GM18873 (cell line): ENCODE data around the gene THAP9.
"Not testable (repeated sequence)": the region's sequence is repeated elsewhere in the genome, so short reads cannot be mapped to it uniquely, and the experiment has no call there.

Experiments
- ATAC-seq: cut with Tn5 transposase; IDR thresholded peaks from one replicate; pipeline ENCODE4 v1.9.1; 2021; ENCODE audit warnings: mild to moderate bottlenecking, moderate library complexity, moderate number of reproducible peaks; ENCODE audit not compliant: unreplicated experiment, low FRiP score

Gene THAP9

DNA sequence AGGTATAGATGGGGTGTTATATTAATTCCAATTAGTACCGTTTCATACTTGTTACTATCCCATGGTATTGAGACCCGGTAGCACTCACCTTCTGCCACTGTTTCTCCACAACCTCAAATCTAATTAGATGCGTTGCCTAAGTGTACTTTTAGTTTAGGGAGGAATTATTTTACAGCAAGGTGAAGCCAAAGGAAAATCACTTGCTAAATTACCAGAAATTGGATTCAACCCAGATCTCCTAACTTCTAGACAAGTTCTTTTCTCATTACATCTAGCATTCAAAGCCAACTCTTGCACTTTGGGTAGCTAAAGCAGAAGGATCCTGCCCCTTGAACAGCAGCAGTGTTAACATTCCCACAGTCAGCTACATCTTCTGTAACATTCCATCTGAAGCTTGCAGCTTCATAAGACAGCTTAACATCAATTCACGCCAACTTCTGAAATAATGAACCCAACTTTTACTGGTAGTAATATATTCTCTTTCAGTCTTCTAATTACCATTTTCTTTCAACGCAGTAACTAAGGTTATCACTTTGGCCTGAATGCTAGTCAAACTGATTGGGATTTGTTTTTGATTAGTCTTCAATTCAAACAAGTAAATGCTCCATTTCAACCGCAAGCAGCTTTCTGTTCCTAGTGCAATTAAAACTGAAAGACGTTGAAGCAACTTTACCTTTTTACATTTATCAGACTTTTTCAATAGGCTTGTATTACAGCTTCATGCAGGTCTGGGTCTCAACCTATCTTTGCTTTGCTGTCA is 8.6 kb upstream of the THAP9 start:
- peak; percentile 4 for ATAC-seq

DNA sequence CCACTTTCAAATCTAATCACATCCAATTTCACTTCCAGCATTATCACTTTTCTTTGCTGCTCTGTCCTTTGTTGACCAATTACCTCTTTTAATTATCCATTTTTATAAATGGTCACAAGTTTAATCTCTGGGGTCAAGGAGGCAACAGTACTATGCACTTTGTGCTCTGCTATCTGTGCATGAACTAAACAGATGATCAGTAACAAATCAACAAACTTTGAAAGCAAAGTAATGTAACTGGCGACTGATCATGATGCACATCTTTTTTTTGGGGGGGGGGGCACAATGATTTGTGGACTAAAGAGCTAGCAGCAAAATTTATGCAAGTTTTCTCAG is 8.1 kb upstream of the THAP9 start:
- ATAC-seq, result no peak

DNA sequence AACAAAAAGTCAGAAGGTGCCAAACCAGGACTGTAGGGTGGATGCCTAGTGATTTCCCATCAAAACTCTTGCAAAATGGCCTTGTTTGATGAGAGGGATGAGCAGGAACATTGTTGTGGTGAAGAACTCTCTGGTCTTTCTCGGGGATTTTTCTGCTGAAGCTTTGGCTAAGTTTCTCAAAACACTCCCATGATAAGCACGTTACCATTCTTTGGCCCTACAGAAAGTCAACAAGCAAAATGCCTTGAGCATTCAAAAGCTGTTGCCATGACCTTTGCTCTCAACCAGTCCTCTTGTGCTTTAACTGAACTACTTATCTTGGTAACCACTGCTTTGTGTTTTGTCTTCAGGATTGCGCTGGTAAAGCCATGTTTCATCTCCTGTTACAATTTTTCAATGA is 6.6 kb upstream of the THAP9 start:
- no peak for ATAC-seq

DNA sequence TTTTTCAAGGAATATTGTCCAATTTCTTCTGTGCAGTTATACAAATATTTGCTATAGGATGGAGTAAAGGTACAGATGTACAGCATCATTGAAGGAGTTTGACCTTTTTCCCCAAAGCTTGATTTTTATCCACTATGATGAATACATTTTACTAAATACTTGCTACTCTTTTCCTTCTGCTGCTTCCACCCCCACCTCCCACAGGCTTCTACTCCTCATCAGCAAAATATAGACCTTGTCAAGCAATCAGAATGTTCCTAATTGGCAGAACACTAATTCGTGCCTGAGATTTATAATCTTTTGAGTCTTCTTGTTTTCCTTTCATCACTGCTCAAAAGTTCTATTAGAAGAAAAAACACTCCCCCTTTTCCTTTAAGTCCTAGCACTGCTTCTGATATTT is 3.8 kb upstream of the THAP9 start:
- no peak for ATAC-seq

DNA sequence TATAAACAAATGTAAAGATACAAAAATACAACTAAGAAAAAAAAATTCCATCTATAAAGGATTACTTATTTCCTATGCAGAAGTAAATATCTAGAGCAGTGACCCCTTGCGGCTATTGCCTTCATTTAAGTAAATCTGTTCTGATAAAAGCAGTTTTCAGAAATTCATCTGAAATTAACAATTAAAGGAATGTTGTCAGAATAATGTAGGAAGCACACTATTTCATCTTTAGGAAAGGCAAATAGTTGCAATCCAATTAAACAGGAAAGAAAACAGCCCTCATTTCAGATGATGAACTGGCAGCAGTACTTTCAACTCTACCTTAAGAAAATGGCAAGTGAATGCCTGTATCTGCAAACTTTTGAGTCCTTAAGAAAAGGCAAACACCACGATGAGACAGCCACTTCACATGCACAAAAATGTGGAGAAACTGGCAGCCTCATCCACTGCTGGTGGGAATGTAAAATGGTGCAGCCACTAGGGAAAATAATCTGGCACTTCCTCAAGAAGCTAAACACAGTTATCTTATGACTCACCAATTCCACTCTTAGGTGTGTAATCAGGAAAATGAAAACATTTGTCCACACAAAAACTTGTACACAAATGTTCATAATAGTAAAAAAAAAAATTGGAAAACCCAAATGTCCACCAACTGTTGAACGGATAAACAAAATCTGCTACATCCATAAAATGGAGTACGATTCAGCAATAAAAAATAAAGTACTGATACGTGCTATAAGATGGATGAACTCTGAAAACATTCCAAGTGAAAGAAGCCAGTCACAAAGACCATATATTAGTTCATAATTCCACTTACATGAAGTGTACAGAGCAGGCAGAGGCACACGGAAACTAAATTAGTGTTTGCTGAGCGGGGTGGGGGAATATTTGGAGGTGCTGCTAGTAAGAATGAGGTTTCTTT is 2.0 kb upstream of the THAP9 start:
- ATAC-seq, result no peak

DNA sequence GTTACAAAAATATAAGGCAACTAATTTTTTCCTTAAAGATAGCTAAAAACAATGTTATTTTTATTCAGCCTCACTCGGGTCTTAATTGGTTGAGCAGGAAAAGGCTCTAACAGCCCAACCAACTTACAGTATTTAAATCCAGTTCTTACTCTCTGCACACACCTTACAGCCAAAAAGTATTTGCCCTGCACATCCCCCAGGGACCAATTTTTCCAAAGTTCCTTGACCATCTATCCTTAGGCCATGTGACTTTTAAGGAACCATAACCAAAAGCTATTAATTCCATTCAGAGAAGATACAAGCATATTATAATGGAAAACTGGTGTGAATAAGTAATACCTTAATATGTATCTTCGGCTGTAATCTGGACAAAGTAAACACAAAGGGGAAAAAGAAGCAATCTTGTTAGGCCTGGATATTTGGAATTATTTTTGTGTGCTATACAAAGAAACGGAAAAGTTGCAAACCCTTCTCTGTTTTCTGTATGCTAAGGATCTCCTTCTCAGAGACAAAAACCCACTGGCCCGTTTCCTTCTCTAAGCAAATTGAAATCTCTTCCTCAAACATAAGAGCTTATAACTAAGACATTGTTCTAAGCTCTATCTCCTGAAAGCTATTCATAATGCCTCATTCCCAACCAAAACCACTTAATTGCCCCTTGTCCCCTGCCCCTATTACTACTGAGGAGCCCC is 1.0 kb upstream of the THAP9 start:
- ATAC-seq, result no peak

DNA sequence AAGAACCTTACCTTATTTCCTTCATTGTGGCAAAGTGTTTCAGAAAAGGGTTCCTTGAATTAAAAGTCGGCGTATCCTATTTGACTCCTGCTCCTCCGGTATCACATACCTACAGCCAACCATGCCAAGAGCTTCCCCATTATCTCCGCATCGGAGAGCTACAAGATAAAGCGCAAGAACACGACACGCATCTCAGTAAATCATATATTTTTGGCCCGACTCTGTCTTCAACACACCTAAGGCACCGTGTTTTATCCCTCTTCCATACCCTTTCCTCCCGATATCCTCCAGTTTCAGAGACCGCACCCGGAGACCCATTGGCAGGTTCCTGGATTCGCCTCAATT is 497 bp upstream of the THAP9 start:
- ATAC-seq, result peak; percentile 2

DNA sequence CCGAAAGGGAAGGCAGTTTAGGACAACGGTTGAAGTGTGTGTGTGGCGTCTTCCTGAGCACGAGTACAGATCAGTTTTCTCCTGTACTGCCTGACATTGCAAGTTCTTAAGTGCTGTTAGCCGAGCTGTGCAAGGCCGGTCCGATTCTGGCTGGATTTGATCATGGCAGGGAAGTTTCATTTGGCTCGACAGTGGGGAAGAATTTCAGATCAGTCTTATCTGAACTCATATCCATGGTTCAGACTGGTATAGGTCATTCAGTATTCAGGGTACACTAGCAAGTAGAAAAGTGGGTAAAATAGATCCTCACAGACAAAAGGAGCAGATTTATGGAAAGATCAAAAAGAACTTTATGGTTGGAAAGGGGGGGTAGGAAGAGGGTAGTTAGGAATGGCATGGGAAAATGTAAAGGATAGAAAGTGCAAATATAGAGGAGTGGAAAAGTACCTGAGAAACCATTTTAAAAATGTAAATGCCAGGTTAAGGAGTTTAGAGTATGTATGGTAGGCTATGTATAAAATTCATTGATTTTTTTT is 716 bp downstream of the THAP9 start:
- no peak for ATAC-seq

DNA sequence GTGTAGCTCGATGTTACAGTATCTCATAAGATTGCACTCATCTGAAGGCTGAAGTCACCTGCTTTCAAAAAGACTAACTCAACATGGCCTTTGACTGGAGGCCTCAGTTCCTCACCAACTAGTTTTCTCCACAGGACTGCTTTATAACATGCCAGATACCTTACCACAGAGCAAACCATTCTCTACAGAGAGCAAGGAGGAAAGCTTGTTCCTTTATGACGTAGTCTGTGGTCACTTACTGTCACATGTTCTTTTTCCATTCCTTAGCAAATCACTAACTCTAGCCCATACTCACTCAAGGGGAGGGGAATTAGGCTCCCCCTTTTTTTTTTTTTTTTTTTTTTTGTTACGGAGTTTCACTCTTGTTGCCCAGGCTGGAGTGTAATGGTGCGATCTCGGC is 3.2 kb downstream of the THAP9 start:
- ATAC-seq, result no peak

DNA sequence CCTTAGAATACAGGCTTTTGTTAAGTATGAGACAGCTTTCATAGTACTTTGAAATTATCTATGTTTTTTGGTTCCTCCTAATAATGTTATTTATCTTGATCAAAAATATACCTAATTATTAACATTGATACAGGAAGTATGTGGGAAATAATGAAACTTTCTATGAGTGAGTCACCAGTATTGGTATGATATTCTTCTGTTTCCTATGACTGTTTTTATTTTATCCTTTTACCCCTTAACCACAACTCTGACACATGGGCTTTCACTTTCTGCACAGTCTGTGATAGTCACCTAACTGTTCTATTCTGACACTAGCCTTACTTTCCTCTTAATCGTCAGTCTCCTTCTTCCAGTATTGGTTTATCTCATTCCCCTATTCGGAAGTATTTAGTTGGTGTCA is 4.7 kb downstream of the THAP9 start:
- peak; percentile 59 for ATAC-seq

DNA sequence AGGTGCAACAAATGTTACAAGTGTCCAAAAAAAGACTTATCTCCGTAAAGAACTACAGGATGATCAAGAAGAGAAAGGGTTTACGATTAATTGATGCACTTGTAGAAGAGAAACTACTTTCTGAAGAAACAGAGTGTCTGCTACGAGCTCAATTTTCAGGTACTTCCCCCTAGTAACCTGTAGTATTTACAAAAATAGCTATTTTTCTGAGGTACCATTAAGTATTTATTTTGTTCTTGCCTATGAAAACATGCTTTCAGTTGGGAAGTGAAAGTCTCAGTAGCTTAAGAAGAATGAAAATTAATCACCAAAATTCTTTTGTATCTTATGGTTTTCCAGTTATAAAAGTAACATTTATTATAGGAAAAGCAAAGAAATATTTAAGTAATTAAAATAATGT is 5.9 kb downstream of the THAP9 start:
- no peak for ATAC-seq

DNA sequence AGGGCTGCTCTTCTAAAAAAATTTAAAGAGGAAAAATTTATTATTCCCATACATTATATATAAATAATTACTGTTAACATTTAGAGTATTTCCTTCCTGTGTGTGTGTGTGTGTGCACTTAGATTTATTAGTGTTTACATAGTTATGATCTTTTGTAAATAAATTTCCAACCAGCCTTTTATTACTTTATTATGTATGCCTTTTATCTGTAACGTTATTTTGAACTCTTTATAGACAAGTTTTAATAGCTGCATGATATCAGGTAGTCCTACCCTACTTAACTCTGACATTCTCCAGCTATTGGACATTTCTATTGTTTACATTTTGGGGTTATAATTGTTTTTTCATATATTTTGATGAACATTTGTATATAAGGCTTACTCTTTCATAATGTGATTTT is 8.8 kb downstream of the THAP9 start:
- no peak for ATAC-seq

DNA sequence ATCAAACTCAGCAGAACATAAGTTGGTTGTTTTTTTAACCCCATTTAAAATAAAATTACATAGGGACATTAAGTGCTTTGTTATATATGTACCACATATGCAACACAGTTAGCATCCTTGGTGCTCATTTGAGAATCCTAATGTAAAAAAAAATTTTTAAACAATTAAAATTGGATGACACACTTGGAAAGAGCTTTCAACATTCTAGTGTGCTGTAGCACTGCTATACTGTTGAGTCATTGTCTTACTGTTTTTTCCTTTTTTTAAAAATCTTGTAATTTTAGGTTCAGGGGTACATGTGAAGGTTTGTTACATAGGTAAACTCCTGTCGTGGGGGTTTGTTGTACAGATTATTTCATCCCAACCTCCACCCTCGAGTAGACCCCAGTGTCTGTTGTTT is 12.8 kb downstream of the THAP9 start:
- no peak for ATAC-seq

DNA sequence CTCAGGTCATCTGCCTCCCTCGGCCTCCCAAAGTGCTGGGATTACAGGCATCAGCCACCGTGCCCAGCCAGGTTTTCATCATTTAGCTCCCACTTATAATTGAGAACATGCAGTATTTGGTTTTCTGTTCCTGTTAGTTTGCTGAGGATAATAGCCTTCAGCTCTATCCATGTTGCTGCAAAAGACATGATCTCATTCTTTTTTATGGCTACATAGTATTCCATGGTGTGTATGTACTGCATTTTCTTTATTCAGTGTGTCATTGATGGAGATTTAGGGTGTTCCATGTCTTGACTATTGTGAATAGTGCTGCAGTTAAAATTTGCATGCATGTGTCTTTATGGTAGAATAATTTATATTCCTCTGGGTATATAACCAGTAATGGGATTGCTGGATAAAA is 13.4 kb downstream of the THAP9 start:
- not testable (repeated sequence) for ATAC-seq

DNA sequence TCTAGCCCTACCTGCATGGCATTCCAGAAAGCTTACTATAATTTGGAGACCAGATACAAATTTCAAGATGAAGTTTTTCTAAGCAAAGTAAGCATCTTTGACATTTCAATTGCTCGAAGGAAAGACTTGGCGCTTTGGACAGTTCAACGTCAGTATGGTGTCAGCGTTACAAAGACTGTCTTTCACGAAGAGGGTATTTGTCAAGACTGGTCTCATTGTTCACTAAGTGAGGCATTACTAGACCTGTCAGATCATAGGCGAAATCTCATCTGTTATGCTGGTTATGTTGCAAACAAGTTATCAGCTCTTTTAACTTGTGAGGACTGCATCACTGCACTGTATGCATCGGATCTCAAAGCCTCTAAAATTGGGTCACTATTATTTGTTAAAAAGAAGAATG is 17.6 kb downstream of the THAP9 start:
- no peak for ATAC-seq

DNA sequence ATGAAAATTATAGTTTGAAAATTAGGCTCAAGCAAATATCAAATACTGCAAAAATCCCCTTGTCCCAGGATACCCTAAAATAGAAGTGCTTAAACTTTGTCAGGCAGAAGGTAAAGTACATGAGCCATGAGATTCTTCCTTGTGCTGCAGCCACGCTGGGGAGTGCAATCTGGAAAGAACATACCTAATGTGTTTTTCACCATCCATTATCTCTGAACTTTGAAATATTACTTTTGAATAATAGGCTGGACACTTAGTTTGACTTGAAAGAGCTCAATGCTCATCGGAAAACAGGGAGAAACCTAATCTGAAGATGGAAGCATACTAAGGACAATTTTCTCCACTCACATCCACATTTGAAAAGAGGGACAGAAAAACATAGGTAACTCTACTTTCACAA is 18.9 kb downstream of the THAP9 start:
- ATAC-seq, result no peak

DNA sequence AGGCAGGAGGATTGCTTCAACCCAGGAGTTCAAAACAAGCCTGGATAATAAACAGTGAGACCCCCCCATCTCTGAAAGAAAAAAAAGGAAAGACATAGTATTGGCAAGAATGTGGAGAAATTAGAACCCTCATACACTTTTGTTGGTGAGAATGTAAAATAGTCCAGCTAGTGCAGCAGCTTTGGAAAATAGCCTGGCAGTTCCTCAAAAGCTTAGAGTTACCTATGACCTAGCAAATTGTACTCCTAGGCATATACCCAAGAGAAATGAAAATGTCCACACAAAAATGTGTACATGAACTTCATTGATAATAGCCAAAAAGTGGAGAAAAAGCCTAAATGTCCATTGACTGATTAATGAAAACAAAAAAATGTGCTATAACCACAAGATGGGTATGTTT is 21.3 kb downstream of the THAP9 start:
- no peak for ATAC-seq

DNA sequence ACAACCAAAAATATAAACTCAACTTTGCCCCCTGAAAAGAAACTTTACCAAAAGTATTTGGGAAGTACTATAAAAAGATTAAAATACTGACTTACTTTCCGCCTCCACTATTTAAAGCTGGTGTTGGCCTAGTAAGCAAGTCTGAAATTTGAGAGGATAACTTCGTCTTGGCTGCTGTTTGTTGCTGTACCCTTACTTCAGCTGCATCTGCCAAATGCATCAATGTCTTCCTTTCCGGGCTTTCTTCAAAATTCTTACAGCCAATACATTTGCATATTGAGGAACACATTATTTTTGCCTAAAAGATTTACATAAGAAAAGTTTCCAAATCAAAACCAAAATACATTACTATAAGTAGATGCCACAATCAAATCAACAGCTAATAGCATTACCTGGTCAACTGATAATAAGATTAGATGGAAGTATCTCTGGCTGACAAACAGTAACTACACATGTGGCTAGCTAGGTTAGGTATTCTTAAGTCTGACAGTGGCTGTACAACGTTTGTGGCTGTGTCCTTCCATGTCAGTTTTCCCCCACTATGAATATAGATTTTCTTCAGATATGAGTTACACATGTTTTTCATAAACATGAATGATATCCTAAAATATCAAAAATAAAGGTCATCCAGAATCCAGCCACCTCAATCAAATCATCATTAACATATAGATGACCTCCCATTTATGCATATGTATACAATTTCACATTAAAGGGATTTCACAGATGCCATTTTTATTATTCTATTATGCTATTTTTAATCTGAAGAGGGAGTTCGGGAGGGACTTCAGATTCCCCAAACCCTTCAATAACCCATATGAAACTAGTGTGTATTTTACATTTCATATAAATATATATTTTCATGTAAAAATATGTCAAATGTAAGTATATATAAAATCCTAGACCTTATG is 30.6 kb downstream of the THAP9 start:
- no peak for ATAC-seq

DNA sequence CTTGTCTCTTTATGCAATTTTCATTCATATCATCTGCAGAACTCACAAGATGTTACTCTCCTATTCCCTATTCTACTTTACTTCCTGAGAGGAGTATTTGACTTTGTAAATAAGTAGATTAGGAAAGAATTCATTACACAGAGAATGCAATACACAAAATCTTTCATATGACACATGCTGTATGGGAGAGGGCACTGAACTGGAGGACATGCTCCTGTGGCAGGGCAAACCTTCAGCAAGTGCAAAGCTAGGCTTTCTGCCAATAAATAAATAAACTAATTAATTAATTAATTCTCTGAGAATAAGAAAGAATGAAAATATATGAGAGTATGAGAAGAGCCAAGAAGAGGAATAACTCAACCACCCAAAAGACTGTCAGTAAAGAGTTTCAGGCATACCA is 33.9 kb downstream of the THAP9 start:
- no peak for ATAC-seq

DNA sequence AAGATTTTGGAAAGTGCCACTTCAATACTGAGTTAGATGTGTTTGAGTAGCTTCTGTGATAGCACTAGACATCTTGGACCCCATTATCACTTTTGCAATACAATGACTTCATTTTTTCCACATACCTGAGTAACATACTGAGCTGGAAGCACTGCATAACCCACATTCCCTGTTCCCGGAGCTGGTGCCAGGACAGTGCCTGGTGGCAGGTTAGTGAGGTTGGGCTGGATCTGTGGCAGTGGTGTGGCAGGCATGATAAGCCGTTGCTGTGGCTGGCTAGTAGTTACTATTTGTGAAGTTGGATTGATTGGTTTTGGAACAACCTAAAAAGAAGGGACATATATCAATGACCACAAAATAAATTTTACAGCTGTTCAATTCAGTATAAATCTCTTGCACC is 38.9 kb downstream of the THAP9 start:
- ATAC-seq, result no peak
